NOMO-1 treated with dmso at 0.1 percent for 144 hours (cell line): ENCODE results near the gene BEST2.

ENCODE experiments used
- DNase-seq: peaks from one replicate; lab custom pipeline; 2025; ENCODE audit not compliant: unreplicated experiment; lab: John Stamatoyannopoulos, UW

The BEST2 gene

DNA sequence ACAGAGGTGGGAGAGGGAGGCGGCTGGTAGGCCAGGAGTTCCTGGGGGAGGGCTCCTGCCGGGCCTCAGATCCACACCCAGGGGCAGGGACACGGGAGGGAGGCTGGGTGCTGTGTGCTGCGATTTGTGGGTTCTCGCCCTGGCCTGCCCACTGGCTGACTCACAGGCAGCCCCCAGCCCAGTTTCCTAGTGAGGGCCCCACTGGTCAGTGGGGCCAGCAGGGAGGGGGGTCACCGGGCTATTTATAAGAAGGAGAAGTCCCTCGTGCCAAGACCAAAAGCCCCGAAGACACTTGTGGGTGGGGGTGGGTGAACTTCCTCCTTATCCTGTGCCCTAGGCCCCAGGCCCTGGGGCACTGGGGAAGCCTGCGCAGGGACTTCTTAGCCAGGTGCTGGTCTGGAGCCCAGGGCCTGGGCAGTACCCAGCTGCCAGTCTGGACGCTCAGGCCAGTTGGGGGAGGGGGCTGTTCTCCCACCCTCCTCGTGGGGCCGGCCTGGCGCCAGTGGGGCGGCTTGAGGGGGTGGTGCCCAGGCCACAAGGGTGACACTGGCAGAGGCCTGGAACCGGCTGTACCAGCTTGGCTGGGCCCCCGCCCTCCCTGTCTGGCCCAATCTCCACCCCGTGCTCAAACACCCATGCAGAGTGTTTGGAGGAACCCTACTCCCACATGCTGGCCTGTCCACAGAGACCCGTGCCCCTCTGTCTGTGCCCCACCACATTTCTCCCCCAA, 34.7 kb downstream of the BEST2 start:
- peak; percentile 67 for DNase-seq

DNA sequence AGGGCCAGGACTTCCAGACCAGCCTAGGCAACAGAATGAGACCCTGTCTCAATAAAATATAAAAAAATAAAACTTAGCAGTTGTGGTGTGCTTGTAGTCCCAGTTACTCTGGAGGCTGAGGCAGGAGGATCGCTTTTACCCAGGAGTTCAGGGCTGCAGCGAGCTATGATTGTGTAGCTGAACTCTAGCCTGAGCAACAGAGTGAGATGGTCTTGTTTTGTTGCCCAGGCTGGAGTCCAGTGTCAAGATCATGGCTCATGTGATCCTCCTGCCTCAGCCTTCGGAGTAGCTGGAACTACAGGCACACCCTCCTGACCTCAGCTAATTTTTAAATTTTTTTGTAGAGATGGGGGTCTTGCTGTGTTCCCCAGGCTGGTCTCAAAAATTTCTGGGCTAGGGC, 35.4 kb downstream of the BEST2 start:
- no peak for DNase-seq

DNA sequence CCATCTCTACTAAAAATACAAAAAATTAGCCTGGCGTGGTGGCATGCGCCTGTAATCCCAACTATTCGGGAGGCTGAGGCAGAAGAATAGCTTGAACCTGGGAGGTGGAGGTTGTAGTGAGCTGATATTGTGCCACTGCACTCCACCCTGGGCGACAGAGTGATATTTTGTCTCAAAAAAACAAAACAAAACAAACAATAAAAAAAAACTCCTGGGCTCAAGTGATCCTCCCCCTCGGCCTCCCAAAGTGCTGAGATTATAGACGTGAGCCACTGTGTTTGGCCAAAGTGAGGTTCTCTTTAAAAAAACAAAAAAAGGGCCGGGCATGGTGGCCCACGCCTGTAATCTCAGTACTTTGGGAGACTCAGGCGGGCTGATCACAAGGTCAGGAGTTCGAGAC, 35.9 kb downstream of the BEST2 start:
- no peak for DNase-seq

DNA sequence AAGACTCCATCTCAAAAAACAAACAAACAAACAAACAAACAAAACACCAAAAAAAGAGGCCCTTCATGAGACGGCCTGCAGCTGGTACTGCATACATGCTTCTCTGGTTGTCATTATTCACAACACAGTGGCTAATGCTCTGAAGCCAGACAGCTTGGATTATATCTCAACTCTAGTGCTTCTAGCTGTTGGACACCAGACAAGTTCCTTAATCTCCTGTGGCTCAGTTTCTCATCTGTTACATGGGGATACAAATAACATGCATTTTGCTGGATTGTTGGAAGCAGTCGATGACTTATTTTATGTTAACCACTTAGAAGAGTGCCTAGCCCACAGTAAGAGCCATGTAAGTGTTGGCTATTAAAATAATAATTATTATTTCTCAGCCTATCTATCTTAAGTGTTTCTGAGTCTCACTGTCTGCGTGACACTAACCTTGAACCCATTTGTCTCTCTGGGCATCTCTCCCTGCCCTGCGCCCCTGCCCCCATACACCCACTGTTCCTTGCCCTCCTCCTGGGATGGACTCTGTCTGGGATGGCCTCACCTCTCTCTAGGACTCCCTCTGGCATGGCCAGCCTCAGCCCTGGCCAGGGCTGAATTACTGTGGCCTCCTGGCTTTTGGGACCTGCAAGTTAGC, 36.6 kb downstream of the BEST2 start:
- DNase-seq: no peak

DNA sequence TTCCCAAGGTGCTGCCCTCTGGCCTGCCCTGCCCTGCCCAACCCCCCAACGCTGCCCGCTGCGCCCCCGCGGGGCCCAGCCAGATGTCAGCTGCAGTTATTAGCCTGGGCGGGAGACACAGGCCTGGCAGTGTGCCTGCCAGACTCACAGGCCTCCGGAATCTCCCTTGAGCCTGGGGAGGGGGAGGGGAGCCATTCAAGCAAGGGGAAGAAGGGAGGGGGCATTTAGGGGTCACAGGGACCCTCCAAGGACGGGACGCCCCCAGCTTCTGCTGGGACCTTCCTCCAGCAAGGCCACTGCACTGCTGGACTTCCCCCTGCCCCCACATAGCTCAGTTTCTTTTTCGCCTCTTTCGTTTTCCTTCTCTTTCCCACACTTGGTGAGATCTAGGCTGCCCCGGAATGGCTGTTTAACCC, 37.1 kb downstream of the BEST2 start:
- DNase-seq: no peak

DNA sequence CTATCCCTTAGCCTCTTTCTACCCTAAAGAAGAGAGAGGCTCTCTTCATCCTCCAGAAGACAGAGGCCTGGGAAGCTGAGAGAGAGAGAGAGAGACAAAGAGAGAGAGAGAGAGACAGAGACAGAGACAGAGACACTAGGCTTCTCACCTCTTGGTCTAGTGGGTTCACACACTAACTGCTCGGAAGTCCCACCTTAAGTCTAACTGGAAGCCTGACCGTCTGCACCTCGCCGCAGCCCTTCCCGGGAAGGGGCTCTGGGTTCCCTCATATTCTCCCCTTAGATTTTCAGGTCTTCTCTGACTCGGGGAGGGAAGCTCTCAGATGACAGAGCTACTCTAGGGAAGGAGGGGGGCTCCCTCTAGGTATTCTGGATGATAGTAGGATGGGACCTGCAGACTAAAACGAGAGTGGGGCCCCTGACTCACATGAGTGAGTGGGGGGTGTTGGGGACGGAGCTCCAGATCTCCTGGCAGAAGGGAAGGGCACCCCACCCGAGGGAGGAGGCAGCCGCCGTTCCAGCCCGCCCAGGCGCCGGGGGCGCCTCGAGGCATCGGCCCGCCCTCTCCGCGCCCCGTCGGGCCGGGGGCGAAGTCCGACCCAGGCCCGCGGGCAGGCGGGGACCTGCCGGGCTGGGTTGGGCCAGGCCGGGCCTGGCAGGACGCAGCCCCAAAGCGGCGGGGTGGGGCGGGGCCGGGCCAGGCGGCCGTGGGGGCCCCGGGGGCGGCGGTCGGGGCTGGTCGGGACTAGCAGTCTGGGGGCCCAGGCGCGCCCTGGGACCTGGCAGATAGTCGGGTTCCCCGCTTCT, 37.7 kb downstream of the BEST2 start:
- DNase-seq: no peak

DNA sequence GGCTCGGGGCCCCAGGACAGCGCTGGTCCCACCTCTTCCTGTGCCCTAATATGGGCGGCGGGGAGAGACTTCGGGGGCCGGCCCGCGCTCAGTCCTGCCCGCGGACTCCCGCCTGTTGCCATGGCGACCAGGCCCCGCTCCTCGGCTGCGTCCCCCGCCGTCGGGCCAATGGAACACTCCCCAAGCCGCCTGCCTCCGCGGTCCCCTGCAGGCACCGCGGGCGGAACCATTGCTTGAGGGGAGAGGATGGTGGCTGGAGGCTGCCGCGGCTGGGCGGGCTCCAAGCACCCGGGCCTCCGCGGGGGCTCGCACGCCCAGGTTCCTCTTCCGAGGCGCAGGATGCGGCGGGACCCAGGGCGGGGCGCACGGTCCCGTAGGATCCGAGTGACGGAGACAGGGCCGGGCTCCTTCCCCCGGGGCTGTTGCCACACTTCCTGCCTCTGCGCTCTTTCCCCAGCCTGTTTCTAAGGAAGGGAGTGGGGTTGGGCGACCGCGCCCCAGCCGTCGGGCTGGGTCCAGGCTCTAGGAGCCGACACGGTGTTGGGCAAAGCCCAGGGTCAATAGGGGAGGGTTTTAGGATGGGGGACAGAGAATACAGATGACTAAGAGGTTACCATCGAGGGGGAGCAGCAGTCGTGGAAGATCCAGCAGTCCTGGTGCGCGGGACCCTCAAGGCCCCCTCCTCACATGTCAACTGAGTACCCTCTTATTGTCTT, 38.5 kb downstream of the BEST2 start:
- DNase-seq: peak; percentile 98

DNA sequence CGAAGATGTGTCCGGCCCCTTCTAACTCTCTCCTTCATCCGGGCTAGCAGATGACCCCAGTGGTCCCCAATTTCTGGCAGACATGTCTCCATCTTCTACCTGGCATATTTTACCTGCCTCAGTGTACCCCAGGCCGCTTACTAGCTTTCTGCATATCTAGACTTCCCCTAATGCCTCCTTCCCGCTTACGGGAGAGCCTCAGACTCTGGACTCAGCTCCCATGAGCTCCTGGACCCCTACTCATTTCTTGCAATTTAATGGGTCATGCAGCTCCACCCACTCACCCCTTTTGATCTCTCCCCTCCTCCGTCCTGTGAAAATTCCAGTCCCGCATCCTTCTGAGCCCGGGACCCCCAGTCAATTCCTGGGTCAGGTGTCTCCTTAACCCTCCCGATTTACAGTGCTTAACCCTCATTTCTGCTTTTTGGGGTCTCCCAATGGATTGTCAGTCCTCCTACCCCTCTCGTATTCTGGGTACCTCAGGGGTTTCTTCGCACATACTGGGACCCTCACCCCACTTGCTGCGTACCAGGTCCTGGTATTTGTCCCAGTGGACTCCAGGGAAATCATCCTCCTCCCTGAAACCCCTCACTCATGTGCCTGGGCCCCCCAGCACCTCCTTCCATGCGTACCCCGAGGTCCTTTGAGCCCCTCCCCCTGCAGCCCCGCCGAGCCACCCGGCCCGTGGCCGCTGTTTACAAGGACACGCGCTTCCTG, 39.2 kb downstream of the BEST2 start:
- DNase-seq: no peak

DNA sequence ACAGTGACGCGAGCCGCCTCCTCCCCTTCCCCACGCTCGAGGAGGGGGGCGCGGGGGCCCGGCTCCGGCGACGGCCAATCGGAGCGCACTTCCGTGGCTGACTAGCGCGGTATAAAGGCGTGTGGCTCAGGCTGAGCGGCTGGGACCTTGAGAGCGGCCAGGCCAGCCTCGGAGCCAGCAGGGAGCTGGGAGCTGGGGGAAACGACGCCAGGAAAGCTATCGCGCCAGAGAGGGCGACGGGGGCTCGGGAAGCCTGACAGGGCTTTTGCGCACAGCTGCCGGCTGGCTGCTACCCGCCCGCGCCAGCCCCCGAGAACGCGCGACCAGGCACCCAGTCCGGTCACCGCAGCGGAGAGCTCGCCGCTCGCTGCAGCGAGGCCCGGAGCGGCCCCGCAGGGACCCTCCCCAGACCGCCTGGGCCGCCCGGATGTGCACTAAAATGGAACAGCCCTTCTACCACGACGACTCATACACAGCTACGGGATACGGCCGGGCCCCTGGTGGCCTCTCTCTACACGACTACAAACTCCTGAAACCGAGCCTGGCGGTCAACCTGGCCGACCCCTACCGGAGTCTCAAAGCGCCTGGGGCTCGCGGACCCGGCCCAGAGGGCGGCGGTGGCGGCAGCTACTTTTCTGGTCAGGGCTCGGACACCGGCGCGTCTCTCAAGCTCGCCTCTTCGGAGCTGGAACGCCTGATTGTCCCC, 39.9 kb downstream of the BEST2 start, which contains the start of gene JUNB:
JUNB (plus strand) TSS at position 142 of the 706 bp plus-strand sequence; CDS start at position 428, 286 bp downstream.
- peak; percentile 93 for DNase-seq

DNA sequence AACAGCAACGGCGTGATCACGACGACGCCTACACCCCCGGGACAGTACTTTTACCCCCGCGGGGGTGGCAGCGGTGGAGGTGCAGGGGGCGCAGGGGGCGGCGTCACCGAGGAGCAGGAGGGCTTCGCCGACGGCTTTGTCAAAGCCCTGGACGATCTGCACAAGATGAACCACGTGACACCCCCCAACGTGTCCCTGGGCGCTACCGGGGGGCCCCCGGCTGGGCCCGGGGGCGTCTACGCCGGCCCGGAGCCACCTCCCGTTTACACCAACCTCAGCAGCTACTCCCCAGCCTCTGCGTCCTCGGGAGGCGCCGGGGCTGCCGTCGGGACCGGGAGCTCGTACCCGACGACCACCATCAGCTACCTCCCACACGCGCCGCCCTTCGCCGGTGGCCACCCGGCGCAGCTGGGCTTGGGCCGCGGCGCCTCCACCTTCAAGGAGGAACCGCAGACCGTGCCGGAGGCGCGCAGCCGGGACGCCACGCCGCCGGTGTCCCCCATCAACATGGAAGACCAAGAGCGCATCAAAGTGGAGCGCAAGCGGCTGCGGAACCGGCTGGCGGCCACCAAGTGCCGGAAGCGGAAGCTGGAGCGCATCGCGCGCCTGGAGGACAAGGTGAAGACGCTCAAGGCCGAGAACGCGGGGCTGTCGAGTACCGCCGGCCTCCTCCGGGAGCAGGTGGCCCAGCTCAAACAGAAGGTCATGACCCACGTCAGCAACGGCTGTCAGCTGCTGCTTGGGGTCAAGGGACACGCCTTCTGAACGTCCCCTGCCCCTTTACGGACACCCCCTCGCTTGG, 40.7 kb downstream of the BEST2 start:
- DNase-seq: peak; percentile 62

DNA sequence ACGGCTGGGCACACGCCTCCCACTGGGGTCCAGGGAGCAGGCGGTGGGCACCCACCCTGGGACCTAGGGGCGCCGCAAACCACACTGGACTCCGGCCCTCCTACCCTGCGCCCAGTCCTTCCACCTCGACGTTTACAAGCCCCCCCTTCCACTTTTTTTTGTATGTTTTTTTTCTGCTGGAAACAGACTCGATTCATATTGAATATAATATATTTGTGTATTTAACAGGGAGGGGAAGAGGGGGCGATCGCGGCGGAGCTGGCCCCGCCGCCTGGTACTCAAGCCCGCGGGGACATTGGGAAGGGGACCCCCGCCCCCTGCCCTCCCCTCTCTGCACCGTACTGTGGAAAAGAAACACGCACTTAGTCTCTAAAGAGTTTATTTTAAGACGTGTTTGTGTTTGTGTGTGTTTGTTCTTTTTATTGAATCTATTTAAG, 41.3 kb downstream of the BEST2 start:
- no peak for DNase-seq

DNA sequence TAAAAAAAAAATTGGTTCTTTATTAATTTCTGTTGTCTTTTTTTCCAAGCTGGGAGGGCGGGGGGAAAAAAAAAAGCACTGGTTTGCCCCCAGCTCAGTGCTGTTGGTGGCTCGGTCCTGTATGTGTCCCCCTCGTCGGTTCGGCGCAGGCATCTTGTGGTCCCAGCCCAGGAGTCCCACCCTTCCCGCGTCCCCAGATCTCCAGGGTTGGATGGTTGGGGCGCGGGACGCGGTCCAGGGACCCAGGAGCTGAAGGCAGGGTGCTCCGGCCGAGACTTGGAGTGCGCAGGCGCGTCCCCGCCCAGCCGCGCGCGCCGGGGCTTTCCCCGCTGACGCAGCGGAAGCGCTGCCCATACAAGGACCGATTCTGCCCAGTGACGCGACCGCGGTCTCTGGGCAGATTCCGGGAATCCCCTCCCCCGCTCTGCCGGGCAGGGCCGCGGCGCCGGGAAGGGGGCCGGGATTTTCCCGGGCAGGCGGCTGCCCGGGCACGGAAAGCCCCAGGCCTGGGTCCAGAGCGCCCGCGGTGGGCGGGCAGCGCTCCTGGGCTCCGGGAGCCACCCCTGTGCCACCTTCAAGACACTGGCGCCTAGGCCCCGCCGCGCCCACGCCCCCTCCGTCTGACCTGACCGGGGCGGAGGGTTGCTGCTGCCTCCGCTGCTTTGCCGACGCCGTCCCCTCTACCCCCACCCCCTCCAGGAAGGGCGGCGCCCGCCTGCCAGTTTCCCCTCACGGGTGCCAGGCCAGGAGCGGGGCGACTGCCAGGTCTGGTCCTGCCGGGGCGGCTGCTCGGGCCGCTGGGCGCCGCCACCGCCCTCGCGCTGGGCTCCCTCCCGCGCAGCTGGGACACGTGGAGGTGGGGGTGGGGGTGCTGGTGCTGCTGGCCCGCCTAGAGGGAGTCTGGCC, 42.0 kb downstream of the BEST2 start:
- peak; percentile 68 for DNase-seq

DNA sequence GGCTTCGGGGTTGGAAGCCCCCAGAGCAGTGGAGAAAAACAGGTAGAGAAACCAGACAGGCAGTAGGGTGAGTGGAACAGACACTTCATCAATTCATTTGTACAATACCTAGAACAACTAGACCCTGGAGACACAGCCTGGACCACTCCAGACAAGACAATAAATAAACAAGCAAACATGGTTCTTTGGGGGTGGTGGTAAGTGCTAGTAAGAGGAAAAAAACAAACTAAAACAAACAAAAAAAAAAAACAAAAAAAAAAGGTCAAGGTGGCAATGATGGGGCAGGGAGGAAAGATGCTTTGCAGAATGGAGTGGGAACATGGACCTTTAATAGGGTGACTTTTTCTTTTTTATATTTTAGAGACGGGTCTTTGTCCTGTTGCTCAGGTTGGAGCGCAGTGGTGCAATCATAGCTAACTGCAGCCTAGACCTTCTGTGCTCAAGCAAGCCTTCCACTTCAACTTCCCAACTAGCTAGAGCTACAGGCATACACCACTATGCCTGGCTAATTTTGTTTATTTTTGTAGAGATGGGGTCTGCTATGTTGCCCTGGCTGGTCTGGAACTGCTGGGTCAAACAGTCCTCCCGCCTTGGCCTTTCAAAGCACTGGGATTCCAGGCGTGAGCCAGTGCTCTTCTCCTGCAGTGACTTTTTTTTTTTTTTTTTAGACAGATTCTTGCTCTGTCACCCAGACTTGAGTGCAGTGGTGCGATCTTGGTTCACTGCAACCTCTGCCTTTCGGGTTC, 42.8 kb downstream of the BEST2 start:
- no peak for DNase-seq

DNA sequence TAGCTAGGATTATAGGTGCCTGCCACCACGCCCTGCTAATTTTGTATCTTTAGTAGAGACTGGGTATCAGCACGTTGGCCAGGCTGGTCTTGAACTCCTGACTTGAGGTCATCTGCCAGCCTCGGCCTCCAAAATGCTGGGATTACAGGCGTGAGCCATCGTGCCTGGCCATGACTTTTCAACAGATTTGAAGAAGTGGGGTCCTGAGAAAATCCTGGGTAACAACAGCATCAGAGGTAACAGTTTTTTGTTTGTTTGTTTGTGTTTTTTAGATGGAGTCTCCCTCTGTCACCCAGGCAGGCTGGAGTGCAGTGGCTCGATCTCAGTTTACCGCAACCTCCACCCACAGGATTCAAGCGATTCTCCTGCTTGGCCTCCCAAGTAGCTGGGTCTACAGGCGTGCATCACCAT, 43.4 kb downstream of the BEST2 start:
- DNase-seq: no peak

DNA sequence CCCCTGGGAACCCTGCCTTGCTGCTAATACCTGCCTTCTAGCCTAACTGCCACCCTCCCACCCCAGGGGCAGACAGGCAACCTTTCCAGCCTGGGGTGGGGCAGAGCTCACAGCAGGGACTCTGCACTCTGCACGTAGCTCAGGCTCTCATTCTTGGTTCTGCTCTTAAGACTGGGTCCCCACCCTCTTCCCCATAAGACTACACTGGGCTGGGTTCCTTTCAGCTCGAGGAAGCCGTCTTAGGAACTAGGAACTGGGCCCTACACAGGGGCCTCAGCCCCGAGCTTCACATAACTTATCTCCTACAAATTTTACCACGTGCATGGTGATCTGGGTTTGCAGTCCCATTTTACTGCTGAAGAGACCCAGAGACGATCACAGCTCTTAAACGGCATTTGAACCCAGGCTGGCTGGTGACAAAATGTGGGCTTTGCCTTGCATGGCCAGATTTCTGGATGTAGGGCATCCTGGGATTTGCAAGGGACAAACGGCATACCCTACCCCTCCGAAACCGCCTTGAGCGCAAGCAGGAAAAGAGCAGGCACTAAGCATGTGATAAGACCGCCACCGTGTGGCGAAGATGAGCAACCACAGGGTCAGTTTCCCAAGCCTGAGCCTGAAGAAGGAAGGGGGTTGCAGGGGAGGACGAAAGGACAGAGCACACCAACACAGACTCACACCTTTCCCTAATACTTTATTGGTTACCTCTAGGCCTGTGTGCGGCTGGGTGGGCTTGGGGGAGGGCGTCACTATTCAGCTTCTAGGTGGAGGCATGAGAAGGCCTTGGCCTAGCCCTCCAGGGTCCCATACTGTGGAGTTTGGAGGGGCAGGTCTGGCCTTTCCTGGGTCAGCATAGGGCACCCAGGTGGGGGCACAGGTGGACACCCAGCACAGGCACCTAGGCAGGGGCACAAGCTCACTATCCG, 44.8 kb downstream of the BEST2 start:
- DNase-seq: peak; percentile 42

DNA sequence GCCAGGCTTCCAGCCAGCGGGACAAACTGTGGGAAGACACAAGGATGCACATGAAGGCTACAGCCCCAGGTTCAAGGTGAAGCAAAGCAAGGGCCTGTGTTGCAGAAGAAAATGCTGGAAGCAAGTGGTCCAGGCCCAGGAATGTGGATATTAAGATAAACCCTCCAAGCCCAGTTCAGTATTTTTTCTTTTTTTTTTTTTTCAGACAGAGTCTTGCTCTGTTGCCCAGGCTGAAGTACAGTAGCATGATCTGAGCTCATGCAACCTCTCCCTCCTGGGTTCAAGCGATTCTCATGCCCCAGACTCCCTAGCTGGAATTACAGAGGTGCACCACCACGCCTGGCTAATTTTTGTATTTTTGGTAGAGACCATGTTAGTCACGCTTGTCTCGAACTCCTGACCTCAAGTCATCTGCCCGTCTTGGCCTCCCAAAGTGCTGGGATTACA, 45.6 kb downstream of the BEST2 start:
- DNase-seq: no peak
